Glomerular visceral epithelial cell (primary cell): ENCODE measurements around the gene LAD1.

Experiments used
- DNase-seq: peaks from one replicate; pipeline ENCODE4 v3.0.0-alpha.2; 2016; ENCODE audit errors: extremely low spot score

LAD1 gene

DNA sequence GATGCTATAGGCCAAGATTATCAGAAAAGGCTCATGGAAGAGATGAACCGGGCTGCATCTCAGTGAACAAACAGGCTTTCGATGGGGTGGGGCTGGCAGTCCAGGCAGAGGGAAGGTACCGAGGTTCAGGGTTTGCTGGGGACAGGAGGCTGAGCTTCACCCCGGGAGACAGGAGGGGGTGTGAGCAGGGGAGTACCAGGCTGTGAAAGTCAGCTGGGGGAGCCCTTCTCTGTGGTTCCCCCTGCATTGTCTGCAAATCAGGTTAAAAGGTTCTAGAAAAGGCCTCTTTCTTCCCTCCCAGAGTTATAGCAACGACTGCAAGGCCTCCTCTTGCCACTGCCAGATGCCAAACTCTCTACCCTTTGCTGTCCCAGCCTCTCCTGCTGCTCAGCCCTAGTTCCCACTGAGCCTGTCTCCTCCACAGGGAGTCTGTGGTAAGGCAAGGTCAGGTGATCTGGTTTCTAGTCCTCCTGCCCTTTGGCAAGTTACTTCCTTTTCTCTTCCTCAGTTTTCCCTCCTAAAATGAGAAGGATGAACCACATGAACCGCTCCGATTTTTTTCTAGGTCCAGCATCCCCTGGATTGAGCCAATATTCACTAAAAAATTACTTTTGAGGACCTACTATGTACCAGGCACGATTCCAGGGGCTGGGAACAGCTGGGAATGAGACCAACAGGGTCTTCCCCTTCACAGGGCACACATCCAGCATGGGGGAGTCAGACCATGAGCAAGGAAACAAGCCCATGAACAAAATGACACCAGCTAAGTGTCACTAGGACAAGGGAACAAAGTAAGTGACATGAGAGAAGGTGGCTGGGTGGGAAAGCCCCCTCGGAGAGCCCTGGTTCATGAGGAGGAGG, 7.2 kb downstream of the LAD1 start:
- peak; percentile 28 for DNase-seq

DNA sequence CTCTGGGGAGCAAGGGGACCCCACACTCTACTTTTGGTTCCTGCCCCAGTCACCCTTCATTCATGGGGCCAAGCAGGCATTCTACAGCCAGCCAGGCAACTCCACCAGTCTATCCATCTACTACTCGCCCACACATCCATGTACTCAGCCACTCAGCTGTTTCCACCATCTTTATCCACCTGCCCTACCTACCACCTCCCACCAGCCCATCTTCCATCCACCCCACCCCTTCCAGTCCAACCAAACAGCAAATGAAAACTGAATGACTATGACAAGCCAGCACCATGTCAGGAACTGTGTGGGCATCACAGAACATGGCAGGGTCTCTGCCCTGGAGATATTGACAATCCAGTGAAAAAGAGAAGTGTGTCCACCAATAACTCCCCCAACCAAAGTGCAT, 7.9 kb downstream of the LAD1 start:
- no peak for DNase-seq

DNA sequence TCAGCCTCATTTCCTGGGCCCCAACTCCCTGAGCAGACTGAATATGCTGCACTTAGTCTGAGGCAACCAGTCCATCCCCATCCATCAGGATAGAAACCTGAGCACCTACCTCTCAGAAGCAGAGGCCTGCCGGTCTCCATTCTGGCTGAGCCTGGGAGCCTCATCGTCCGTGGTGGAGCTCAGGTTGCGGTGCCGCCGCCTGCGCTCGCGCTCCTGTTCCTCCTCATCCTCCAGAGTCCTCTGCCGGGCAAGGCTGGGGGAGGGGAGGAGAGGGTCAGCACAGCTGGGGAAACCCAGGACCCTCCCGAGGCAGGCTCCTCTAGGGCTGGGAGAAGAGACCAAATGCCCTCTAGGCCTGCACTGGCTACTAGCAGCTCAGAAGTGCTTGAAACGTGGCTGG, 10.1 kb downstream of the LAD1 start:
- no peak for DNase-seq

DNA sequence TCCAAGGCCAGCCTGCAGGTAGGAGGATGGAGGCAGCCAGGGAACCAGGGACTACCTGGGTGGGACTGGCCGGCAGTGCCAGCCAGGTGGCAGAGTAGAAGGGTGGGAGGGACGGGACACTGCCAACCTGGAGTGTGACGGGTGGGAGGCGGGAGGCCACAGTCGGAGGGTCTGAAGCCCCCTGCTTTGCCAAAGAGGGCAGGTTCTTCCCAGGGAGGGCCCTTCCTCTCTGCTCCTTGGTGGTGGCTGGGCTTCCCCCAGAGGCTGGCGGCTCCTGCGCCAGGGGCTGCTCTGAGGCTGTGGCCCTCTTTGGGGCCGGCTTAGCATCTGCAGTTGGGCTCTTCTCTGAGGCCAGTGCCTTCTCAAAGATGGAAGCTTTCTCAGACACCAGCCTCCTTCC, 12.9 kb downstream of the LAD1 start:
- DNase-seq, result no peak

DNA sequence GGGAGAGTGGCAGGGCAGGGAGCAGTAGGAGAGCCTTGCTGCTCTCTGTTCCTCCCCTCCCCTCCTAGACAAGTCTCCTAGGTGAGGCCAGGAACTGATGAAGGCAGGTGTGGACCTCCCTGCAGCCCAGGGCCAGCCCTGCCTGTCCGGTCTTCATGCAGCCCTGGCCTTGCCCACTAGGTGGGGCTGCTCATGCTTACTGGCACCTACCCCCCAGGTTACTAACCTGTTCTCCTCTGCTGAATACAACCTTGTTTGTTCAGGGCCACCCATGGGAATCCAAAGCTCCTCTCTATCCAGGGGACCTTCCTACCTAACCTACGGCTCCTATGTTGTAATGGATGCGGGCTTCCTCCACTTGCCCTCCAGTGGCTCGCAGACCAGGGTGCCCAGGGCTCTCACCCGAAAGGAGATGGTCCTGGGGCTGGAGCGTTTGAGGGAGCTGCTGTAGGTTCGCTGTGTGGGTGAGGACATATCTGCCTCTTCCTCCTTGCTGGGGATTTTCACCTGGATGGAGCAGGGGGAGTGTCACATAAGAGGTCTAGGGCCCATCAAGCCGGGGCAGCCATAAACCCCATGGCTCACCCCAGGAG, 13.7 kb downstream of the LAD1 start:
- DNase-seq, result peak; percentile 73

DNA sequence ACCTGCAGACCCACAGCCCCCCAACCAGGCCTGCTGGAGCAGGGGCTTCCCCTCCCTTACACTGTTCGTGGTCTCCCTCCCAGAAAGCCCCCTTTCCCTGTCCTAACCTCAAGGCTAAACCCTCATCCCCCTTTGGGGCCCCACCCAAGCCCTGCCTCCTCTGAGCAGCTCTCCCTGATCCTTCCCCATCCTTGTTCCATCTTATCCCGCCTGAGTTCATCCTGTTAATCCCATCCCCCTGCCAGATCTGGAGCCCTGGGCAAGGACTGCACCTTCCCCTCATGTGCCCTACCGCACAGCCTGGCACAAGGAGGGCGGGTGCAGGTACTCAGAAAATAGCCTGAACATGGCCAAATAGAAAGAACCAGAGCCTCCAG, 14.7 kb downstream of the LAD1 start:
- DNase-seq, result no peak

DNA sequence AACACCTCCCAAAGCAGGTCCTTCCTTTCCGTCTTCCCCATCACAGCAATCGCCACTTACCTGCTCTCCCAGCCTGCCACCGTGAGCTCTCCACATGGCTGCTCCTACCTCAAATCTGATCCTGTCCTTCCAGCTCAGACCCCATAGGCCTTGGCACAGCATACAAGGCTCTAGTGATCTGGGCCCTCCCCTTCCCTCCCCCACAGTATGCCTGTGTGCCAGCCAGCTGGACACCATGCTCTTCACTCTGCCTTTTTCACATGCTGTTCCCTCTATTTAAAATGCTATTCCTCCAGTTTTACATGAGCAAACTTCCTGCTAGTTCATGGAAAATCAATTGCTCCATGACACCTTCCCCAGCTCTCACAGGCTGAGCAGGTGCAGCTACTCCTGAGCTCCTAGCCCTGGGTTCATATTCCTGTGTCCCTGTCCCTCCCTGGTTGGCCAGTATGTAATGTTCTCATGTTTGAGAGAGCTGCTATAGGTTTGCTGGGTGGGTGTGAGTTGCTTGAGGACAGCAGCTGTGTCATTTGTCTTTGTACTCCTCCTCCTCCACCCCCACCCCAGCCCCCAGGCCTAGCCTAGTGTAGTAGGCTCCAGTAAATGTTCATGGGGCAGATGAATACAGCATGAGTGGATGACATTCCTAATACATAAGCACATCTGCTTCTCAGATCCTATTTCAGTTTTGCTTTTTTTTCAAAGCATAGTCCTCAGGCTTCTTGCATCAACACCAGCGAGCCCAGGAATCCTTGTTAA, 15.3 kb downstream of the LAD1 start:
- DNase-seq, result peak; percentile 86

DNA sequence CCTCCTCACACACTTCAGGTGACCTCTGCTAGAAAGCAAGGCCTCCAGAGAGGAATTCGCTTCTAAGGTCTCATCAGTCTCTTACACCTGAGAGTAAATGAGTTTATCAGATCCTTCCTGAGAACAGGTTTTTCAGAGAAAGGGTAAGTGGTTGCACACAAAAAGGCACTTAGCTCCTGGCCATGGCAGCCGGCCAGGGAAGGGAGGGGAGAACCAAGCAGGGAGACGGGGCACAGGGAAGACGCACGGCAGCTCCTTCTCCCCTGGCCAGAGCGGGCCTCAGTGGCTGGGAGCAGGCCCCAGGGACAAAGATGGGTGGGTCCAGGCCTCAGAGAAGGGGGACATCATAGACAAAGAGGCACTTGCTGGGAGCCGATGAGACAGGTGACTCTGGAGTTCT, 18.0 kb downstream of the LAD1 start:
- no peak for DNase-seq

DNA sequence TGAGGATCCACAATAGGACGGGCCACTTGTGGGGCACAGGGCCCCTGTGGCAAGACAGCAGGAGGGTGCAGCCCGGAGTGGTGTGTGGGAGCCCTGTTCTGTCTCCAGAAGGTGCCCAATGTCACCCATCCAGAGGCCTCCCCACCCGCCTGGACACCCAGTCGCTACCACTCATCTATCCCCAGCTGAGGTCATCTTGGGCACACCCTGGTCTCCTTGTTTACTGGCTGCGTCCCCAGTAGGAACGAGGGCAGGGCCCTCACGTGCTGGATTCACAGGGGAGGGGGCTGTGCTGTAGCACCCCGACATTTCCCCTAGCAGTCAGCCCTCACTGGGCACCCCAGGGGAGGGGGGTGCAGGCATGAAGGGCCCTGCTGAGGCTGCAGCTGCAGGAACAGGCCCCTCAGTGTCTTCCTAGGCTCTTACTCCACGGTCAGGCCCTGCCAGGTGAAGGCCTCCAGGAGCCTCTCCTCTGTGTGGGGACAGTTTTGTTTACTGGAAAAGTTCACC, 19.3 kb downstream of the LAD1 start:
- no peak for DNase-seq

DNA sequence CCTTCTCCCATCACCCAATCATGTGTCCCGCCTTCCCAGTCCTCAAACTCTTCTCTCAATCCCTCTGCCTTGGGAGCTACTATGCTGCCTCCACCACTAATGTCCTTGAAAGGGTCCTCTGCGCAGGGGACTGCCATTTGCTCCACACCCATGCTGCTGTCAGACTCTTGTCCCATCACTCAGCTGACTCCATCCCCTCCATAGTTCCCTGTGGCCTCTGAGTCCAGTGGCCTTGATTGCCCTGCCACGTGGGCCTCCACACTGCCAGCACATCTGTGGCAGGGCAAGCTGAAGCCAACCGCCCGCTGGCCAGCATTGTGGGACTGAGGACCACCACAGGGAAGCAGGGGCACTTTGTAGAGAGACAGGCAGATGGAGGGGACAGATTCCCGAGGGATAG, 20.3 kb downstream of the LAD1 start:
- DNase-seq, result no peak

DNA sequence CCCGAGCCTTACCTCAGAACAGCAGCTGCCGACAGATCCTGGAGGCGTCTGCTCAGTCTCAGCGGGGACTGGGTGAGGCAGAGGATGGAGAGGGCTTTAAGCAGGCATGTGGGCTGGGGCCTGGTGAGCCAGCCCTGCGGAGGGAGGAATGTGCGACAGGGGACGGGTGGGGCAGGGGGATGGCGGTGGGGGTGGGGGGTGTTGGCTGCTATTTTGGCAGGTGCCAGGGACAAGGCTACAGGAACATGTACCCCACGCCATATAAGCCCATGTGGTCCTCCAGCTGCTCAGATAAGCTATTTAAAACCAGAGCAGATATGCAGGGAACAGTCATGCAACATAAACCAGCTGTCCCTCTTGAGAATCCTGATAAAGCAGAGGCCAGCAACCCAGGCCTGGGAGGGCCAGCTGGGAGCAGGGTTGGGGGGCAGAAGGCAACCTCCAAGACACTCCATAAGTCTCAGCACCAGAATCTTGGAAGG, 21.5 kb downstream of the LAD1 start, which contains the start of gene TNNT2:
TSS of gene TNNT2 (minus strand) at position 70 of the 482 bp plus-strand sequence. CDS start 4,426 bp downstream, outside the sequence.
- DNase-seq, result no peak

DNA sequence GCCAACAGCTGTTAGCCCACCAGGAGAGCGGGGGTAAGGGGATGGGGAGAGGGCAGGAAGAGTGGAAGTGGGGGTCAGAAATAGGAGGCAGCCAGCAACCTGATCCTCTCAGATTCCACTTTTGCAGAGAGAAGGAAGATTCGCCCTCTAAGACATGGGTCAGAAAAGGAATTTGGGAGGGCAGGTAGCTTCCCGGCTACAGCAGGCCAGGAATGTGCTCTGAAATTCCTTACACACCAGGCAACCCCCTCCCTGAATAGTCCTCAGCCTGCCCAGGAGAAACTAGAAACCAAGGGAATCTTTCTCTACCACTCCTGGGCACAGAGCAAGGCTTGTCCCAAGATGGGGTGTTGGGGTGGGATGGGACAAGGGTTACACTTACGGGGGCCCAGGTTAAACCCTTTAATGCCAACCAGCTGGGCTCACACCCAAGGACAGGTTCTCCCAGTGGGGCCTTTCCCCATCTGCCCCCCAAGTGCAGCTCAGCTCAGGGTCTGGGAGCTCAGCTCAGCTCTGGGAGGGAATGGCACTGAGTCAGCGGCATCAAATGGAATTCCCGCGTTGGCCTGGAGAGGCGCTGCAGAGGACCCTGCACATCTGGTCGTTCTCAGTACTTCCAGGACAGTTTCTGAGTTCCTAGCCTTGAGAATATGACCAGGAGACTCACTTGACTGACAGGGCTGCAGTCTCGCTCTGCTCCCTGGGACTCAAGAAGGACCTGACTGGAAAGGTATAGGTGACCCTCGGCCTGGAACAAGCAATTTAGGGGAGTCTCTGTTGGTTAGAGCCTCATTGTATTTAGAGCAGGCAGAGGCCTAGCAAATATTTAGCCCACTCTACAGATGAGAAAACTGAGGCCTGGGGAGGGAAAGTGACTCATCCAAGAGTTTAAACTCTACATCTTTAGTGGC, 22.4 kb downstream of the LAD1 start:
- DNase-seq, result peak; percentile 56

DNA sequence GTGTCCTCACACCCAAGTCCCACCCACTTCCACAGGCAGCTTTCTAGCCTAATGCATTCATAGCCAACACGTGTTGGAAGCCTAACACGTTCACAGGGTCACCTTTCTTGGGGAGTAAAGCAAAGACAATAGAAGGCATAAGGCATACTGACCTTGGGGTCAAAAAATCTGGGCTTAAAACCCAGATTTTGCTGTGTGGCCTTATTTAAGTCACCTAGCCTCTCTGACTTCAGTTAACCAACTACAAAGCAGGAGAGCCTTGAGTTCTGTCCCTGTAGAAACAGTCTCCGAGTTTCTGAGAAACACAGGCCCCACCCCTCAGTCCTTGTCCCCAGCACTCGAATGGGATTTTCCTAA, 23.0 kb downstream of the LAD1 start:
- DNase-seq, result no peak

DNA sequence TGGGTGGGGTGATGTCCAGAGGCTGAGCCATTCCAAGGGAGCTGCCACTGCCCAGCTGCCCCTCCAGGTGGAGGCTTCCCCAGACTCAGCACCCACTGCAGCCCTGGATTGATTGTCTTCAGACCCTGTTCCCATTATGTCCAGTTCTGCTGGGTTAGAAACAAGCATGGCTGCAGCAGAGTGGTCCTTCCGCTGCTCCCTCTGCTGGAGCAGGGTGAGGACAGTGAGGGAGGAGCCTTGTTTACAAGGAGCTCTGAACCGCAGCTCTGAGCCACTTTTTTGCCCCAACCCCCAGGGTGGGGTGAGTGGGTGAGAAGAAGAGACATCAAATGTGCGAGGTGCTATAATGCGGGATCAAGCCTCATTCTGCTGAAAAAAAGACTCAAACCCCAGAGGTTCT, 24.0 kb downstream of the LAD1 start:
- DNase-seq, result no peak

DNA sequence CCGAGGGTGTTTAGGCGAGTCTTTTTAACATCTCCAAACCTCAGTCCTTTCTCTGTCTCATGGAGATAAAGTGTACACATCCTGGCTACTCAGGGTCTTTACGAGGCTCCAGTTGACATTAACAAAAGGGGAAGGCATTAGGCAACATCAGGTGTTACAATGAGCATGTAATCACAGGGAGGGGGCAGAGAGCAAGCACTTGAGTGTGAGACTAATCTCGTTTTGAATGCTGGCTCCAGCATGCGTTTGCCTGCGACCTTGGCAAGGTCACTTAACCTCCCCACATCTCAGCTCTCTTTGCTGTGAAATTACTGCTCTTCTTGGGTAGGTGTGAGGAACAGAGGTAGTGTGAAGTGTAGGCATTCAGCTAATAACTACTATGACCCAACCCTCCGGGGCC, 24.8 kb downstream of the LAD1 start:
- DNase-seq, result no peak

DNA sequence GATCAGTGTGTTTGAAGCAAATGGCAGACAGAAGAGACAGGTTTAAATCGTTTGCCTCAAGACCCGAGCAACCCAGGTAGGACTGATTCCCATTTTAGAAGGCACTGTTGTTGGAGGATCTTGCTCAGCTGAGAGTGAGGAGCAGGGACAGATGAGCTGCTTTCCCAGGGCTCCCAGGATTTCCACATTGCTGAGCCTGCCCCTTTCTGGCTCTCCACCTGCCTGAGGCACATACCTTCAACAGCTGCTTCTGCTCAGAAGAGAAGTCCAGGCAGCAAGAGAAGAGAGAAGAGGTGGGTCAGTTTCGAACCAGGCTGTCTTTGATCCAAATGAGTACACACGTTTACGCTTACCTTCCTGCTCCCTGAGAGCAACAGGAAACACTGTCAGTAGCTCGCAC, 27.3 kb downstream of the LAD1 start:
- no peak for DNase-seq

DNA sequence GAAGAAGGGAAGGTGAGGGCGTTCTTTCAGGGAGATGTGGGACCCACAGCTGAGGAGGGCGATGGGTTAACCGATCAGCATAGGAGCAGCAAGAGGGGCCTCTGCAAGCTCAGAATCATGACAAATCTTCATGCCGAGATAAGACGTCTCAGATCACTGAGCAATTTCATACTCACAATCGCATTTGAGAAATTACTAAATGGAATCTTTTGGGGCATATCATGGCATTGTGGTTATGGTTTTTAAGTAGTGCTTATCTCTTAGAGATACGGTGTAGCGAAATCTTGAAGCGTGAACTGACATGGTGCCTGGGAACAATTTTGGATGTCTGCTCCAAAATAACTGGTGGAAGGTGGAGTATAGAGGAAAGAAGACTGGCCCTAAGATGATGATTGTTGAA, 27.8 kb downstream of the LAD1 start:
- no peak for DNase-seq

DNA sequence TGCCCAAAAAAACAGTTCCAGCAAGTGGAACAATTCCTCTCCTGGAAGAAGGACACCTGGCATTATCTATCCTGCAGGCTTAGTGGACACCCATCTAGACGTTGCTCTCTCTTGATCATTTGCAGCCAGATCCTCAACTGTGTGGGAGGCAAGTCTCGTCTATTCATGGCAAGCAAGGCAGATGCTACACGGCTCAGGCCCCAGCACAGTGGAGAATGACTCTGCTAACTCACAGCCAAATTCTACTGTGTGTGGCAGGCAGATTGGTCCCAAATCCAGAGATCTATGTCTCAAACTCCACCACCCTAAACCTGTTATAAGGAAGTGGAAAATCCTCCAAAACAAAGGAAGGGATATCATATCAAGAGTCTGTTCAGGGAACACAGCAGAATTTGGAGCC, 28.6 kb downstream of the LAD1 start:
- DNase-seq, result no peak

DNA sequence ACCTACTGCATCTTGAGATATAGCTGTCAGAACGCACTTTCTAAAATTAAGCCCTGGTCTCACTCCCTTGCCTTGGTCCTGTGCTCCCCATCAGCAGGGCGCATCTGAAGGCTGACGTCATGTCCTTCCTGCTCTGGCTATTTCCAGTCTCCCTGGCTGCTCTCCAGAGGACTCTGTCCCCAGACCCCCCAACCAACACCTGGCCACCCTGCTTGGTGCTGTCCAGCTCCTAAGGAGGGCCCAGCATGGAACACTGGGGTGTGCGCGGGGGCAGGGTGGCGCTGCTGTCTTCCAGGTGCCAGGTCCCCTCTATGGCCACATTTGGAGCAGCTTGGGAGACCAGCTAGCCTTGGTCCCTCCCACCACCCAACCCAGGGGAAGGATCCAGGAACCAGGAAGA, 29.9 kb downstream of the LAD1 start:
- no peak for DNase-seq

DNA sequence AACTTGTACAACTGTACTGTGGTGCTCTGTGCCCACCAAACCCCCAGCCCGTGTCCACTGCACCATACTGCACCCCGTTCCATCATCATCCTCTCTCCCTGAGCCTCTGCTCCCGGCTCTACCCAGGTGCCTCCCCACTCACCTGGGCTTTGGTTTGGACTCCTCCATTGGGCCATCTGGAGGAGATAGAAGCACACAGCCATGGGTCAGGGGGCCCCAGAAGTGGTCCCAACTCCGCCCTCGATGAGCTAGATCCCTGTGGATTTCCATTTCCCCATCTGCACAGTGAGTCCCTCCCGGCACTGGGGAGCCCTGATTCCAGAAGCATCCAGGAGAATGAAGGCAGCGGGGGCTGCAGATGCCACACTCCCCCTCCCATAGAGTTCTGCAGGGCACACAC, 32.4 kb downstream of the LAD1 start:
- no peak for DNase-seq

DNA sequence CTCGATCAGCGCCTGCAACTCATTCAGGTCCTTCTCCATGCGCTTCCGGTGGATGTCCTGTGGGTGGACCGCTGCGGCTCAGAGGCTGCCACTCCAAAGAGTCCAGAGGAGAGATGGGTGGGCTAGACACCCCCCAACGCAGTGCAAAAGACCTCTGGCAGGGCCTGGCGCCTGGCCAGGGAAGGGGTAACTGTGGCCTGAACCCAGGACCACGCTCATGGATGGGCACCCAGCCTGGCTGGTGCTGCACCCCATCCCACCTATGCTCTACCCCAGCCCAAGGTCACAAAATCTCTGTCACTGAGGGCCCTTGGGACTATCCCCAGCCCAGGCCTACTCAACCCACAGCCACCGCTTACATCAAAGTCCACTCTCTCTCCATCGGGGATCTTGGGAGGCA, 33.9 kb downstream of the LAD1 start:
- DNase-seq, result no peak

DNA sequence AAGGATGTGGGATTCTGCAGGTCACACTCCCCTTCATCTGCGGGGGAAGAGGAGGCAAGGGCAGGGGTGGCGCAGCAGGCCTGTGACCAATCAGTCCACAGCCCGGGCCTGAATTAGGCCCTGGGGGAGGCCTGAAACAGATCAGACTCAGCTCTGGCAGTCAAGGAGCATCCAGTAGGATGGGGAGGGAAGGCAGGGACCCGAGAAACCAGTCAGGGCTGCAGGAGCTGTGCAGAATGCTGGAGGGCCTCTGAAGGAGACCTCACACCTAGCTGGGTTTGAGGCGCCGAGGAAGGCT, 34.4 kb downstream of the LAD1 start:
- DNase-seq, result no peak
